Left forelimb (tissue), 1 donor: ENCODE measurements around the gene SLC9C2.
"Not testable (repeated sequence)": the region's sequence is repeated elsewhere in the genome, so short reads cannot be mapped to it uniquely, and the experiment has no call there.

Source experiments
- DNase-seq: peaks from one replicate; pipeline ENCODE4 v3.0.0-alpha.2; 2018; ENCODE audit warnings: low spot score

The SLC9C2 gene

GRCh38 chr1:173603056-173603591, at the start of gene SLC9C2:
Gene SLC9C2 (minus strand): TSS chr1:173603072. CDS start chr1:173601776, 1,296 bp downstream.
- DNase-seq, result no peak

- DNase-seq, result no peak
Measured at GRCh38 chr1:173648880-173649605, 46.2 kb upstream of the SLC9C2 start.

GRCh38 chr1:173646656-173647055, 43.8 kb upstream of the SLC9C2 start:
- no peak for DNase-seq

GRCh38 chr1:173642450-173643139, 39.7 kb upstream of the SLC9C2 start:
- DNase-seq, result not testable (repeated sequence)

- DNase-seq, result no peak
Measured at GRCh38 chr1:173639102-173639501, 36.2 kb upstream of the SLC9C2 start.

GRCh38 chr1:173638043-173639021, 35.5 kb upstream of the SLC9C2 start:
- no peak for DNase-seq

GRCh38 chr1:173637236-173638042, 34.6 kb upstream of the SLC9C2 start:
- DNase-seq, result not testable (repeated sequence)

GRCh38 chr1:173635116-173635515, 32.2 kb upstream of the SLC9C2 start, which contains the start of gene TEX50:
Gene TEX50 (plus strand): TSS chr1:173635338. CDS start chr1:173635522, 184 bp downstream.
- no peak for DNase-seq

GRCh38 chr1:173628888-173629287, 26.0 kb upstream of the SLC9C2 start:
- no peak for DNase-seq

- DNase-seq, result no peak
Measured at GRCh38 chr1:173627269-173627668, 24.4 kb upstream of the SLC9C2 start.

- DNase-seq, result no peak
Measured at GRCh38 chr1:173616859-173617258, 14.0 kb upstream of the SLC9C2 start.

- DNase-seq, result not testable (repeated sequence)
Measured at GRCh38 chr1:173613086-173613485, 10.2 kb upstream of the SLC9C2 start.

GRCh38 chr1:173608503-173609216, 5.8 kb upstream of the SLC9C2 start:
- DNase-seq, result no peak

GRCh38 chr1:173601588-173601987, 1.3 kb downstream of the SLC9C2 start:
- DNase-seq, result no peak

GRCh38 chr1:173596097-173596825, 6.6 kb downstream of the SLC9C2 start:
- no peak for DNase-seq

- not testable (repeated sequence) for DNase-seq
Measured at GRCh38 chr1:173591138-173591537, 11.7 kb downstream of the SLC9C2 start.

GRCh38 chr1:173590557-173590956, 12.3 kb downstream of the SLC9C2 start:
- DNase-seq, result no peak

- DNase-seq, result no peak
Measured at GRCh38 chr1:173581383-173582079, 21.3 kb downstream of the SLC9C2 start.

- no peak for DNase-seq
Measured at GRCh38 chr1:173580658-173581057, 22.2 kb downstream of the SLC9C2 start.
